ENCODE data around the gene CFAP70. TPM values are rescaled to one million over a fixed set of nuclear protein-coding genes. Genes with fewer than 3 reads are reported as not detected.

Gene CFAP70
- total RNA-seq, 1 experiment from 2014 or later = 0.24 TPM

- no peak overlapping the region for H2BK12ac ChIP-seq (ENCODE audit: insufficient read length, low read depth, low read length)
- H3K4me1 Mint-ChIP-seq = no peaks in the 10 kb centered on the region
- no peaks in the 10 kb centered on the region for H3K79me1 ChIP-seq (ENCODE audit: insufficient read depth, low read depth, low read length, poor library complexity, severe bottlenecking)
- no peak overlapping the region for H2AFZ ChIP-seq (ENCODE audit: low read length)
- H4K20me1 ChIP-seq (ENCODE audit: control insufficient read depth, insufficient read depth, insufficient read length) = no peaks in the 10 kb centered on the region
- H2BK20ac ChIP-seq (ENCODE audit: low read depth, low read length, poor library complexity, severe bottlenecking) = no peak overlapping the region
- no peak overlapping the region for H3K14ac ChIP-seq (ENCODE audit: insufficient read depth, low read length)
- no peak overlapping the region for H2BK5ac ChIP-seq (ENCODE audit: insufficient read length, low read length)
- H2AK5ac ChIP-seq (ENCODE audit: insufficient read length, low read length) = no peak overlapping the region
- WGBS (ENCODE audit: extremely low coverage, insufficient read length, low lambda C conversion rate) = no CpG with 5 or more reads among the region's 8 CpGs
- H3K36me3 Mint-ChIP-seq (ENCODE audit: insufficient read depth in 1 of 3, low read depth in 3 of 3) = peaks cover 3 to 13% (median 13%) of the 10 kb centered on the region in 3 experiments; a peak in 6 of 7 replicates
- no peaks in the 10 kb centered on the region for H3K23me2 ChIP-seq (ENCODE audit: insufficient read length, low read depth, low read length, poor library complexity, severe bottlenecking)
- DNase-seq = peak; percentile 40
- no peak overlapping the region for H3K18ac ChIP-seq (ENCODE audit: insufficient read length, low read depth, low read length)
- H4K91ac ChIP-seq (ENCODE audit: insufficient read length, low read depth, low read length) = no peak overlapping the region
- no peaks in the 10 kb centered on the region for H3K9me3 ChIP-seq (ENCODE audit: control insufficient read depth, low read depth, low read length)
- no peak overlapping the region for H4K8ac ChIP-seq (replicated peaks; ENCODE audit: insufficient read length, low read depth, low read length)
- no peak overlapping the region for H3K4ac ChIP-seq (ENCODE audit: low read depth, low read length)
- TF ChIP-seq CTCF (conservative IDR thresholded peaks at IDR 0.05) = peak; percentile 53
- no peaks in the 10 kb centered on the region for H3K79me2 ChIP-seq (ENCODE audit: insufficient read depth, low read length)
- H2BK120ac ChIP-seq (ENCODE audit: low read depth, low read length, poor library complexity, severe bottlenecking) = no peak overlapping the region
- H3K27me3 Mint-ChIP-seq (ENCODE audit: low read depth) = no peaks in the 10 kb centered on the region
- H3K9ac ChIP-seq (ENCODE audit: extremely low read depth, insufficient read length, low read length) = no peak overlapping the region
- no peak overlapping the region for H3K4me2 ChIP-seq (ENCODE audit: insufficient read depth, insufficient read length, low read length)
- H3K27ac Mint-ChIP-seq = peak overlapping the region in 2 of 3 experiments; percentile 3 to 38; a peak in 2 of 7 replicates
- H3K9me3 Mint-ChIP-seq = no peaks in the 10 kb centered on the region
- no peak overlapping the region for H3T11ph ChIP-seq (ENCODE audit: low read length)
- H2BK15ac ChIP-seq (ENCODE audit: low read depth, low read length) = no peak overlapping the region
- no peak overlapping the region for H3K56ac ChIP-seq (ENCODE audit: insufficient read length, low read depth, low read length)
- no peak overlapping the region for H3K27ac ChIP-seq (ENCODE audit: insufficient read length, low read depth, low read length)
- H3K27me3 ChIP-seq (ENCODE audit: insufficient read depth, low read length) = no peaks in the 10 kb centered on the region
- no peak overlapping the region for H3K4me3 Mint-ChIP-seq
- H3K23ac ChIP-seq (ENCODE audit: insufficient read length, low read depth, low read length) = no peak overlapping the region
- H3K4me1 ChIP-seq (ENCODE audit: insufficient read depth, low read length) = no peaks in the 10 kb centered on the region
- no peak overlapping the region for H4K5ac ChIP-seq (ENCODE audit: insufficient read length, low read depth, low read length)
Observed at GRCh38 chr10:73232887-73233286, 125.8 kb downstream of the CFAP70 start.

Measured in H9 (cell line).